ENCODE results near the gene KIF1C.

DNA sequence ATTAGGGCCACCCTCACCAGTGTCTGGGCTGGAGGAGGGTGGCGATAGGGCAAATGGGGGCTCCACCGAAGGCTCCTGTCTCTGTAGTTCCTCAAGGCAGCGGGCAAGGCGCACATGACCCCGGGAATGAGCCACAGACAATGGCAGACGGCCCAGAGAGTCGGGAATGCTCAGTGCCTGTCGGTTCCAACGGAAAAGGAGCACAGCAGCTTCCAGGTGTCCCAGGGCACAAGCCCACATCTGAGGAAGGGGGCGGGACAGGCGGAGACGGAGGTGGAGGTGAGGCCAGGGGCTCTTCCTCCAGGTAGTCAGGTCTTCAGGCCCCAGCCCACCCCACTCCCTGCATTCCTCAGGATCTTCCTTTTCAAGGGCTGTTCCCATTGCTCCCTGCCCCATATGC is 25.0 kb upstream of the KIF1C start:
- no peak for TF ChIP-seq CTCF (IDR thresholded peaks at IDR 0.05; ENCODE audit: insufficient read depth, low read length)
- no peak for TF ChIP-seq REST (IDR thresholded peaks at IDR 0.05; ENCODE audit: insufficient replicate concordance, low read depth)
- no peak for TF ChIP-seq GABPA (IDR thresholded peaks at IDR 0.05; ENCODE audit: low read depth)
- TF ChIP-seq POLR2AphosphoS5 (IDR thresholded peaks at IDR 0.05; ENCODE audit: low read depth), result no peak

Measured in HL-60 (cell line).